Tibial nerve (tissue), 4 donors: ENCODE results near the gene IDH3G. TPM values are rescaled to one million over a fixed set of nuclear protein-coding genes. Genes with fewer than 3 reads are reported as not detected.

Source experiments
- DNase-seq, 2 donors: peaks; one replicate each; pipeline ENCODE4 v3.0.0-alpha.2; 2019; ENCODE audit warnings: low spot score in 2 of 2
- H3K27ac ChIP-seq, 4 donors: fragments of 200-600 bp; sonication (generic) in 3 of 4; one replicate each; pipeline ENCODE4 v1.5.1; 2017 to 2019; ENCODE audit warnings: mild to moderate bottlenecking in 1 of 4
- H3K27me3 ChIP-seq, 2 donors: fragments of 200-600 bp; sonication (generic) in 1 of 2; one replicate each; pipeline versions ENCODE4 v1.5.1 to v1.6.0; 2017 to 2019
- H3K36me3 ChIP-seq, 3 donors: fragments of 200-600 bp; sonication (generic); one replicate each; pipeline ENCODE4 v1.5.1; 2018 to 2019
- H3K4me1 ChIP-seq, 4 donors: fragments of 200-600 bp; sonication (generic) in 3 of 4; one replicate each; pipeline ENCODE4 v1.5.1; 2017 to 2019
- H3K4me3 ChIP-seq, 4 donors: fragments of 200-600 bp; sonication (generic) in 3 of 4; one replicate each; pipeline ENCODE4 v1.5.1; 2017 to 2019; ENCODE audit warnings: mild to moderate bottlenecking in 1 of 4, moderate library complexity in 1 of 4
- H3K9me3 ChIP-seq, 4 donors: fragments of 200-600 bp; sonication (generic) in 3 of 4; one replicate each; pipeline ENCODE4 v1.5.1; 2017 to 2019
- EP300 ChIP-seq, 2 donors: sonication (generic); formaldehyde crosslinking; IDR thresholded peaks; one replicate each; pipeline ENCODE4 v1.6.1; 2017; ENCODE audit warnings: antibody characterized with exemption in 2 of 2, mild to moderate bottlenecking in 1 of 2
- POLR2A ChIP-seq, 2 donors: fragments of 450-650 bp; IDR thresholded peaks; one replicate each; pipeline ENCODE4 v1.6.1; 2017; ENCODE audit warnings: antibody characterized with exemption in 2 of 2, mild to moderate bottlenecking in 2 of 2, moderate library complexity in 2 of 2
- WGBS, 2 donors: methylation state at CpG; one replicate each; pipeline ENCODE4 v1.1.5; 2018; 5-methylcytosine and 5-hydroxymethylcytosine counted together
- total RNA-seq, 4 donors: library from RNA; depleted of rRNA; stranded (reverse); fragments of >200 nt; gene quantifications; one replicate each; pipeline ENCODE4 v1.1.0, GENCODE V29; 2016
- TF ChIP-seq, protein P1 (sequence below), 5 experiments: fragments of 200-600 bp in 3 of 5; fragments of 450-650 bp in 2 of 5; sonication (generic) in 3 of 5; IDR thresholded peaks; one replicate each; pipeline ENCODE4 v1.5.1; 2016 to 2019; ENCODE audit warnings: antibody characterized with exemption in 5 of 5, mild to moderate bottlenecking in 3 of 5, moderate library complexity in 2 of 5

IDH3G gene
- total RNA-seq, 4 donors from 2014 or later: 48.9 to 101 (median 83.2) TPM

DNA sequence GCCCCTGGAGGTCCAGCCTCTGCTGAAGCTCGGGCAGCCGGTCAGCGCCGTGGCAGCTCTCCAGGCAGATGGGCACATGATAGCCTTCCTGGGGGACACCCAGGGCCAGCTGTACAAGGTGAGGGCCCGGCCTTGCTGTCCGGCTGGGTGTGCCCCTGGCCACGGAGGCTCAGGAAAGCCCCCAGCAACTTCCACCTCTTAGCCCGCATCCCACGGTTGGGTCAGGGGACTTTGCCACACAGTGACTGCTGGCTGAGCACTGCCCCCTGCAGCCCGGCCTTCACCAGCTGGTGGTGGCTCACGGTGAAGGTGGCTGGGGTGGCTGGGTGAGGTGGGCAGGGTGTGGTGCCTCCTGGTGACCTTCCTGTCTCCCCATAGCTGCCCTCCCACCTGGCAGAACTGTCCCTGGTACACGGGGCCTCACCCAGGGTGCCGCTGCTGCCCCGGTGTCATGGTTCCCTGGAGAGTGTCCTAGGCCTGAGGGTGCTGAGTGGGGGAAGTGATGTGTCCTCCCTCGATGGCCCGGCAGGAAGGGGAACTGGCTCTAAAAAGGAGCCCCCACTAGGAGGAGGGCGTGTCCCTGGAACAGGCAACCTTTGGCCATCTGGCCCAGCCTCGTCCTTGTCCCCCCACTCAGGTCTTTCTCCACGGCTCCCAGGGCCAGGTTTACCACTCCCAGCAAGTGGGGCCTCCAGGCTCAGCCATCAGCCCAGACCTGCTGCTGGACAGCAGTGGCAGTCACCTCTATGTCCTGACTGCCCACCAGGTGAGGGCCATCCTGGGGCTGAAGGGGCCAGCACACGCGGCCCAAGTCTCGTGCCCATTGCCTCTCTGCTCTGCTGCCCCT lies 25.6 kb downstream of the IDH3G start:
- H3K4me1 ChIP-seq: peaks cover 0 to 35% (median 3%) of the 10 kb centered on the region in 4 donors
- H3K4me3 ChIP-seq: peak overlapping the region in 1 of 4 donors; percentile 48
- TF ChIP-seq POLR2A (IDR thresholded peaks at IDR 0.05) (no peak), EP300 (IDR thresholded peaks at IDR 0.05) (no peak)
- TF ChIP-seq, protein P1, sequence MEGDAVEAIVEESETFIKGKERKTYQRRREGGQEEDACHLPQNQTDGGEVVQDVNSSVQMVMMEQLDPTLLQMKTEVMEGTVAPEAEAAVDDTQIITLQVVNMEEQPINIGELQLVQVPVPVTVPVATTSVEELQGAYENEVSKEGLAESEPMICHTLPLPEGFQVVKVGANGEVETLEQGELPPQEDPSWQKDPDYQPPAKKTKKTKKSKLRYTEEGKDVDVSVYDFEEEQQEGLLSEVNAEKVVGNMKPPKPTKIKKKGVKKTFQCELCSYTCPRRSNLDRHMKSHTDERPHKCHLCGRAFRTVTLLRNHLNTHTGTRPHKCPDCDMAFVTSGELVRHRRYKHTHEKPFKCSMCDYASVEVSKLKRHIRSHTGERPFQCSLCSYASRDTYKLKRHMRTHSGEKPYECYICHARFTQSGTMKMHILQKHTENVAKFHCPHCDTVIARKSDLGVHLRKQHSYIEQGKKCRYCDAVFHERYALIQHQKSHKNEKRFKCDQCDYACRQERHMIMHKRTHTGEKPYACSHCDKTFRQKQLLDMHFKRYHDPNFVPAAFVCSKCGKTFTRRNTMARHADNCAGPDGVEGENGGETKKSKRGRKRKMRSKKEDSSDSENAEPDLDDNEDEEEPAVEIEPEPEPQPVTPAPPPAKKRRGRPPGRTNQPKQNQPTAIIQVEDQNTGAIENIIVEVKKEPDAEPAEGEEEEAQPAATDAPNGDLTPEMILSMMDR (IDR thresholded peaks at IDR 0.05): peak in 1 of 5 experiments; percentile 10
- no peaks in the 10 kb centered on the region for H3K9me3 ChIP-seq
- no peaks in the 10 kb centered on the region for H3K36me3 ChIP-seq
- no peak for DNase-seq
- 55 to 76% methylated on average over 4 to 13 of the region's 22 CpGs for WGBS, 2 donors
- no peaks in the 10 kb centered on the region for H3K27me3 ChIP-seq
- H3K27ac ChIP-seq: peak overlapping the region in 2 of 4 donors; percentile 78 to 82

DNA sequence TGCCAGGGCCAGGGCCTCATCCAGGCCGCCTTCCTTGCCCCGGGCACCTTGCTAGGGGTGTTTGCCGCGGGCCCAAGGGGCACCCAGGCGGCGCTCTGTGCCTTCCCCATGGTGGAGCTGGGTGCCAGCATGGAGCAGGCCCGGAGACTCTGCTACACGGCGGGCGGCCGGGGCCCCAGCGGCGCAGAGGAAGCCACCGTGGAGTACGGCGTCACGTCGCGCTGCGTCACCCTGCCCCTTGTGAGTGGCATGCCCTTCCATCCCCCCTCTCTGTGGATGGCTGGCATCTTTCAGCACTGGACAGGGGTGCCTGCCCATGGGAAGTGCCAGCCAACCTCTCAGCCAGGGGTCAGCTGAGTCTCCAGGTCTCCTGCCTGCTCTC lies 26.5 kb downstream of the IDH3G start:
- Histone ChIP-seq H3K27ac (peak overlapping the region in 2 of 4 donors; percentile 78 to 82), H3K4me3 (peak overlapping the region in 1 of 4 donors; percentile 48), H3K36me3 (no peaks in the 10 kb centered on the region), H3K9me3 (no peaks in the 10 kb centered on the region), H3K4me1 (peaks cover 0 to 35% (median 3%) of the 10 kb centered on the region in 4 donors), H3K27me3 (no peaks in the 10 kb centered on the region)
- WGBS, 2 donors: 57 to 81% methylated on average over 8 to 18 of the region's 20 CpGs
- TF ChIP-seq EP300 (IDR thresholded peaks at IDR 0.05): no peak
- TF ChIP-seq, protein P1 (IDR thresholded peaks at IDR 0.05): no peak
- no peak for TF ChIP-seq POLR2A (IDR thresholded peaks at IDR 0.05)
- no peak for DNase-seq

DNA sequence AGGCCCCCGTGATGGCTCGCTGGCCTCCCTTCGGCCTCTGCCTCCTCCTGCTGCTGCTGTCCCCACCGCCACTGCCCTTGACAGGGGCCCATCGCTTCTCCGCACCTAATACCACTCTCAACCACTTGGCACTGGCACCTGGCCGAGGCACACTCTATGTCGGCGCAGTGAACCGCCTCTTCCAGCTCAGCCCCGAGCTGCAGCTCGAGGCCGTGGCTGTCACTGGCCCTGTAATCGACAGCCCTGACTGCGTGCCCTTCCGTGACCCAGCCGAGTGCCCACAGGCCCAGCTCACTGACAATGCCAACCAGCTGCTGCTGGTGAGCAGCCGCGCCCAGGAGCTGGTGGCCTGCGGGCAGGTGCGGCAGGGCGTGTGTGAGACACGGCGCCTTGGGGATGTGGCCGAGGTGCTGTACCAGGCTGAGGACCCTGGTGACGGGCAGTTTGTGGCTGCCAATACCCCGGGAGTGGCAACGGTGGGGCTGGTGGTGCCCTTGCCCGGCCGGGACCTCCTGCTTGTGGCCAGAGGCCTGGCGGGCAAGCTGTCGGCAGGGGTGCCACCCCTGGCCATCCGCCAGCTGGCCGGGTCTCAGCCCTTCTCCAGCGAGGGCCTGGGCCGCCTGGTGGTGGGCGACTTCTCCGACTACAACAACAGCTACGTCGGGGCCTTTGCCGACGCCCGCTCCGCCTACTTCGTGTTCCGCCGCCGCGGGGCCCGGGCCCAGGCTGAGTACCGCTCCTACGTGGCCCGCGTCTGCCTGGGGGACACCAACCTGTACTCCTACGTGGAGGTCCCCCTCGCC lies 27.1 kb downstream of the IDH3G start:
- H3K27me3 ChIP-seq: no peaks in the 10 kb centered on the region
- 49 to 81% methylated on average over 28 to 45 of the region's 56 CpGs for WGBS, 2 donors
- peaks cover 0 to 31% (median 3%) of the 10 kb centered on the region in 4 donors for H3K4me1 ChIP-seq
- no peaks in the 10 kb centered on the region for H3K36me3 ChIP-seq
- peak overlapping the region in 3 of 4 donors; percentile 59 to 82 (median 78) for H3K27ac ChIP-seq
- no peaks in the 10 kb centered on the region for H3K9me3 ChIP-seq
- DNase-seq: no peak
- peak overlapping the region; percentile 9 to 48 (median 24) for H3K4me3 ChIP-seq
- TF ChIP-seq, protein P1 (IDR thresholded peaks at IDR 0.05): no peak
- TF ChIP-seq EP300 (IDR thresholded peaks at IDR 0.05) (no peak), POLR2A (IDR thresholded peaks at IDR 0.05) (no peak)

DNA sequence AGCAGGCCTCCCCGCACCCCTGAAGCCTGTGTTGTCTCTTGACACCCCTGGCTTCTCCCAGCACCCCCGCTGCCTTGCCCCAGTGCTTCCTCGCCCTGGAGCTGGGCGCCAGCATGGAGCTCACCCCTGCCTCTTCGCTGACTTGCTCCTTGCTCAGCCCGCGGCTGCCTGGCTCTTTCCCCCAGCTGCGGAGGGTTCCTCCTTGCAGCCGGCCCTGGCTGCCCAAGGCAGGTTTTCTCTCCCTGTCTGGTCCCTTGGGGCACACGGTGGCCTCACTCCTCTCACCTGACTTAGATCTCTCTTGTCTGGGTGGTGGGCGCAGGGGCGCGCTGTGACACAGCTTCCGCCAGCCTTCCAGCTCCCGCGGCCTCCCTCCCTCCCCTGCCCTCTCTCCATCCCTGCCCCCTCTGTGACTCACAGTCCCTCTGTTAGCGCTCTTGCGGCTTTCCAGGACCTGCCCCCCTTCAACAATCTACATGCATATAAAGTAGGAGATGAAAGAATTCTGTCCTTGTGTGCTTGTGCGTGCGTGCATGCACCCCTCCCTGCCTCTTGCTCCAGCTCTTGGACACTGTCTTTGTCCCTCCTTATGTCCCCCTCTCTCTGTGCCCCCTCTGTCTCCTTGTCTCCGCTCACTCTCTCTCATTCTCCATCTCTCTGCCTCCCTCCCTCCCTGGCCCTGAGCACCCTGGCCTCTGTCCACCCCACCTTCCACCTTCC lies 27.9 kb downstream of the IDH3G start:
- TF ChIP-seq POLR2A (IDR thresholded peaks at IDR 0.05): no peak
- peak in 1 of 2 donors; percentile 47 for TF ChIP-seq EP300 (IDR thresholded peaks at IDR 0.05)
- Histone ChIP-seq H3K27me3 (no peaks in the 10 kb centered on the region), H3K4me3 (peak overlapping the region; percentile 23 to 48 (median 34)), H3K27ac (peak overlapping the region in 3 of 4 donors; percentile 42 to 86 (median 82)), H3K36me3 (no peaks in the 10 kb centered on the region), H3K4me1 (peaks cover 0 to 26% (median 3%) of the 10 kb centered on the region in 4 donors), H3K9me3 (no peaks in the 10 kb centered on the region)
- no peak for DNase-seq
- 31 to 59% methylated on average over 8 to 21 of the region's 21 CpGs for WGBS, 2 donors
